ENCODE data around the gene PHLPP1.
"Not testable (repeated sequence)": the region's sequence is repeated elsewhere in the genome, so short reads cannot be mapped to it uniquely, and the experiment has no call there.

PHLPP1 gene

GRCh38 chr18:62729487-62730386 lies 14.4 kb downstream of the PHLPP1 start:
- peak; percentile 78 for ATAC-seq
- no peaks in the 10 kb centered on the region for H3K27me3 Mint-ChIP-seq
- H3K9me3 Mint-ChIP-seq, result peaks cover 6% of the 10 kb centered on the region
- H3K36me3 Mint-ChIP-seq, result peaks cover 15% of the 10 kb centered on the region
- no peak overlapping the region for H3K4me3 Mint-ChIP-seq
- peak overlapping the region; percentile 75 for H3K27ac Mint-ChIP-seq
- H3K4me1 Mint-ChIP-seq, result peaks cover 31% of the 10 kb centered on the region

- peaks cover 29% of the 10 kb centered on the region for H3K4me1 Mint-ChIP-seq
- H3K27me3 Mint-ChIP-seq, result no peaks in the 10 kb centered on the region
- H3K27ac Mint-ChIP-seq, result no peak overlapping the region
- H3K4me3 Mint-ChIP-seq, result no peak overlapping the region
- peaks cover 6% of the 10 kb centered on the region for H3K9me3 Mint-ChIP-seq
- no peak for ATAC-seq
- H3K36me3 Mint-ChIP-seq, result peaks cover 13% of the 10 kb centered on the region
Measured at GRCh38 chr18:62730941-62731340, 15.6 kb downstream of the PHLPP1 start.

GRCh38 chr18:62732617-62733016 lies 17.3 kb downstream of the PHLPP1 start:
- no peak overlapping the region for H3K27ac Mint-ChIP-seq
- H3K27me3 Mint-ChIP-seq, result no peaks in the 10 kb centered on the region
- no peak for ATAC-seq
- peaks cover 17% of the 10 kb centered on the region for H3K36me3 Mint-ChIP-seq
- H3K4me1 Mint-ChIP-seq, result peaks cover 29% of the 10 kb centered on the region
- peaks cover 6% of the 10 kb centered on the region for H3K9me3 Mint-ChIP-seq
- no peak overlapping the region for H3K4me3 Mint-ChIP-seq

- H3K36me3 Mint-ChIP-seq, result peaks cover 18% of the 10 kb centered on the region
- ATAC-seq, result no peak
- H3K4me3 Mint-ChIP-seq, result no peak overlapping the region
- peaks cover 6% of the 10 kb centered on the region for H3K9me3 Mint-ChIP-seq
- H3K27ac Mint-ChIP-seq, result no peak overlapping the region
- no peaks in the 10 kb centered on the region for H3K27me3 Mint-ChIP-seq
- peaks cover 27% of the 10 kb centered on the region for H3K4me1 Mint-ChIP-seq
Measured at GRCh38 chr18:62734290-62734689, 18.9 kb downstream of the PHLPP1 start.

DNA sequence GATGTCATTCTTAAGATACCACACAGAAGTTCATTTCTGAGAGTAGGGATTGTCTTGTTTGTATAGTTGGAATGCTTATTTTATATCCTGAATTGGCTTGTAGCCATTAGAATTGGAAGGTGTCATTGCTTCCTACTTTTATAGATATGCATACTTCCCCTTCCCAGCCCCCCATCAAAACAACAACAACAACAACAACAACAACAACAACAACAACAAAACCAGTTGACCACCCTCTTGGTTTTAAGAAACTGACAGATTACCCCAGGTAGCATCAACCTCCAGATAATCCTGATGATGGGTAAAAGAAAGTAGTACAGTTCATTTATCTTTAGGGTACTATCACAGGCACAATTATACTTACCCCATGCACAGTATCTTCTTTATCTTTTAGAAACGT lies 20.0 kb downstream of the PHLPP1 start:
- Mint-ChIP-seq H3K4me3 (no peak overlapping the region), H3K9me3 (peaks cover 6% of the 10 kb centered on the region), H3K4me1 (peaks cover 26% of the 10 kb centered on the region), H3K27ac (no peak overlapping the region), H3K36me3 (peaks cover 18% of the 10 kb centered on the region), H3K27me3 (no peaks in the 10 kb centered on the region)
- ATAC-seq, result no peak

GRCh38 chr18:62736077-62736855 lies 20.9 kb downstream of the PHLPP1 start:
- H3K4me1 Mint-ChIP-seq, result peaks cover 19% of the 10 kb centered on the region
- H3K27me3 Mint-ChIP-seq, result no peaks in the 10 kb centered on the region
- peaks cover 18% of the 10 kb centered on the region for H3K36me3 Mint-ChIP-seq
- no peak for ATAC-seq
- H3K4me3 Mint-ChIP-seq, result no peak overlapping the region
- H3K9me3 Mint-ChIP-seq, result peaks cover 6% of the 10 kb centered on the region
- no peak overlapping the region for H3K27ac Mint-ChIP-seq

- H3K36me3 Mint-ChIP-seq, result peaks cover 11% of the 10 kb centered on the region
- no peaks in the 10 kb centered on the region for H3K27me3 Mint-ChIP-seq
- peaks cover 12% of the 10 kb centered on the region for H3K4me1 Mint-ChIP-seq
- no peak overlapping the region for H3K4me3 Mint-ChIP-seq
- ATAC-seq, result no peak
- H3K27ac Mint-ChIP-seq, result no peak overlapping the region
- H3K9me3 Mint-ChIP-seq, result peaks cover 3% of the 10 kb centered on the region
Measured at GRCh38 chr18:62737241-62737873, 22.0 kb downstream of the PHLPP1 start.

GRCh38 chr18:62738639-62739038 lies 23.3 kb downstream of the PHLPP1 start:
- H3K27me3 Mint-ChIP-seq, result no peaks in the 10 kb centered on the region
- H3K36me3 Mint-ChIP-seq, result peaks cover 5% of the 10 kb centered on the region
- peaks cover 15% of the 10 kb centered on the region for H3K4me1 Mint-ChIP-seq
- no peak overlapping the region for H3K4me3 Mint-ChIP-seq
- no peaks in the 10 kb centered on the region for H3K9me3 Mint-ChIP-seq
- no peak for ATAC-seq
- no peak overlapping the region for H3K27ac Mint-ChIP-seq

DNA sequence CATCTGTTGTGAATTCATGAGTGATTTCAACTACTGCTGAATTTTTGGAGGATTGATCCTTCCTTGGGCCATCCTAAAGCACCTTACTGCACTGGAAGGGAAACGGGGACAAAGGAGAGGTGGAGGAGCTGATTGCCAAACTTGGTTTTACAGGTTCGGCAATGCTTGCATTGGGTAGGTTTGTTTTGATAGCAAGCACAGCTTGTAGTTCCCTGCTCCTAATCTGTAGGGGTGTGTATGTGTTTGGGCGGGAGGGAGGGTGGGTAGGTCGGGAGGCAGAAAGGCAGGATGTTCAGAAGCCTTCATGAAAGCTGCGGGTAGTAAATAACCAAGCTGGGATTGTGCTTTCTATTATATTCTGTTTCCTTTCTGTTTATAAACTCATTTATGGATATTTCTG lies 24.6 kb downstream of the PHLPP1 start:
- Mint-ChIP-seq H3K9me3 (no peaks in the 10 kb centered on the region), H3K36me3 (peaks cover 5% of the 10 kb centered on the region), H3K27ac (no peak overlapping the region), H3K4me3 (no peak overlapping the region), H3K27me3 (no peaks in the 10 kb centered on the region), H3K4me1 (peaks cover 27% of the 10 kb centered on the region)
- no peak for ATAC-seq

DNA sequence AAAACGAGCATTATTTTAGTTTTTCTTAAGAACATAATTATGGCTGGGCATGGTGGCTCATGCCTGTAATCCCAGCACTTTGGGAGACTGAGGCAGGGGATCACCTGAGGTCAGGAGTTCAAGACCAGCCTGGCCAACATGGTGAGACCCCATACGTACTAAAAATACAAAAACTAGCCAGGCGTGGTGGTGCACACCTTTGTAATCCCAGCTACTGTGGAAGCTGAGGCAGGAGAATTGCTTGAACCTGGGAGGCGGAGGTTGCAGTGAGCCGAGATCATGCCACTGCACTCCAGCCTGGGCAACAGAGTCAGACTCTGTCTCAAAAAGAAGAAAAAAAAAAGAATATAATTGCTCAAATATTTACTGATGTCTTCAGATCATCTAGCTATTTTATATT lies 25.3 kb downstream of the PHLPP1 start:
- H3K4me1 Mint-ChIP-seq, result peaks cover 33% of the 10 kb centered on the region
- not testable (repeated sequence) for H3K4me3 Mint-ChIP-seq, H3K27me3 Mint-ChIP-seq, H3K9me3 Mint-ChIP-seq, H3K27ac Mint-ChIP-seq, H3K36me3 Mint-ChIP-seq, ATAC-seq

- Mint-ChIP-seq H3K27me3 (no peaks in the 10 kb centered on the region), H3K36me3 (peaks cover 5% of the 10 kb centered on the region), H3K27ac (no peak overlapping the region), H3K9me3 (no peaks in the 10 kb centered on the region), H3K4me1 (peaks cover 35% of the 10 kb centered on the region), H3K4me3 (no peak overlapping the region)
- no peak for ATAC-seq
Measured at GRCh38 chr18:62741118-62741566, 25.8 kb downstream of the PHLPP1 start.

DNA sequence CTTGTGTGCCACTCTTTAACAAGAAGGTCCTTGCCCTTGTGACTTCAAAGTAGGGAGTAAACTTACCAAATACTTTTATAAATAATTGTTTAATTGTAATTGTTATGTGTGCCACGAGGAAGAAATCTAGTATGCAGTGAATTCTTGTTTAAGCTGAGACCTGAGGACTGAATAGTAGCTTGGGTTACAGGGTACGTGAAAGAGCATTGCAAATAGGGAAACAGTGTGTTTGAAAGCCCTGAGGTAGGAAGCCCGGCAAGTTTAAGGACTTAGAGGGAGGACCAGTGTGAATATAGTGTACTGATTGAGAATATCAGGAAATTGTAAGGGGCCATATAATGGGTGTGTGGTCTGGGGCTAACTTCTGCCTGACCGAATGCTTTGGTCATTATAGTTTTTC lies 26.2 kb downstream of the PHLPP1 start:
- H3K27me3 Mint-ChIP-seq, result no peaks in the 10 kb centered on the region
- no peaks in the 10 kb centered on the region for H3K9me3 Mint-ChIP-seq
- H3K27ac Mint-ChIP-seq, result no peak overlapping the region
- peaks cover 5% of the 10 kb centered on the region for H3K36me3 Mint-ChIP-seq
- H3K4me3 Mint-ChIP-seq, result no peak overlapping the region
- H3K4me1 Mint-ChIP-seq, result peaks cover 35% of the 10 kb centered on the region
- no peak for ATAC-seq

DNA sequence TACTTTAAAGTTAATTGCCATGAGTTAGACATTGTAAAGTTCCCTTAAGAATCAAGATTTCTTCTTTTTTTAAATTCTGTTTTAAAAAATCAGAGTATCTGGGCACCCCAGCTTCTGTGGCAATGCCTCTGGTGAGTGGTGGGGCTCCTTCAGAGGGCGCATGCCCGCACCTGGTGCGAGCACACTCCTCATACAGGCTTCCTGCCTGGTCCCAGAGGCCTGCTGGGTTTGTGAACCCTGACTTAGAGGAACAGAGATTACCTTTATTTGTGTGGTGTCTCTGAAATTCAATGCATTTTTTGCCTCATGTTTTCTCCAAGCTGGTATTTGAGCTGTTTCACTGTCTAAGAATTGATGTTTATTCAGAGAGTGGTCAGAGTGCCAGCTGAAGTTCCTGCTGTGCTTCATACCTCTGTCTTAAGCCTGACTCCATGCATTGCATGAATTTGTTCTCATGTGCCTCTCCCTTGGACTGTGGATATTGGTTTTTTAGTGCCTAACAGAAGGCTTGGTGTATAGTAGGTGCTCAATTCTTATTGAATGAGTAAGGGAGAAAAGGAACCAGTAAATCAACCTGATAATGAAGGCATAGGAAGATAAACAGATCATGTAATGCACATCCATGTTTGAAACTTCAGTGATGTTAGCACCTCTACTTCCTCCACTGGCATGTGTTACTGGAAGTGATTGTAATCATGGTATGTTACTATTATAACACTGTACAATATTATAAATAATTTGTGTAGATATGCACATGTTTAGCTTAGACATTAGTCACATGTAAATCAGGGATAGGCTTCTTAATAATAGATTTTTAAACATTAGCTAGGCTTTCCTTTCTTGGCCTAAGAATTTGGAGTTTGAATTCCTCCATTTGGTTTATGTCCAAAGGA lies 29.0 kb downstream of the PHLPP1 start:
- Mint-ChIP-seq H3K4me3 (no peak overlapping the region), H3K27me3 (no peaks in the 10 kb centered on the region), H3K4me1 (peaks cover 28% of the 10 kb centered on the region), H3K27ac (peak overlapping the region; percentile 62), H3K9me3 (no peaks in the 10 kb centered on the region), H3K36me3 (no peaks in the 10 kb centered on the region)
- ATAC-seq, result peak; percentile 96

- no peaks in the 10 kb centered on the region for H3K36me3 Mint-ChIP-seq
- H3K9me3 Mint-ChIP-seq, result no peaks in the 10 kb centered on the region
Measured at GRCh38 chr18:62745089-62745751, 29.9 kb downstream of the PHLPP1 start.

More at GRCh38 chr18:62745089-62745751, 29.9 kb downstream of the PHLPP1 start:
- Mint-ChIP-seq H3K4me3 (no peak overlapping the region), H3K4me1 (peaks cover 23% of the 10 kb centered on the region), H3K27me3 (no peaks in the 10 kb centered on the region), H3K27ac (peak overlapping the region; percentile 62)
- ATAC-seq, result no peak
